OCI-LY3 (cell line): Measurements from ENCODE around the gene STIM2.

ENCODE experiments used
- EZH2phosphoT487 ChIP-seq: fragments of 200-600 bp; shearing (Covaris generic); IDR thresholded peaks from 2 replicates; pipeline ENCODE4 v1.6.1; 2018; ENCODE audit warnings: antibody characterized with exemption, mixed run types, low read depth
- TF ChIP-seq, protein P1 (sequence below): fragments of 200-600, 300-600 bp; sonication (generic); IDR thresholded peaks from 2 replicates; pipeline ENCODE4 v1.5.1; 2014; ENCODE audit warnings: antibody characterized with exemption, low read length, low read depth

DNA sequence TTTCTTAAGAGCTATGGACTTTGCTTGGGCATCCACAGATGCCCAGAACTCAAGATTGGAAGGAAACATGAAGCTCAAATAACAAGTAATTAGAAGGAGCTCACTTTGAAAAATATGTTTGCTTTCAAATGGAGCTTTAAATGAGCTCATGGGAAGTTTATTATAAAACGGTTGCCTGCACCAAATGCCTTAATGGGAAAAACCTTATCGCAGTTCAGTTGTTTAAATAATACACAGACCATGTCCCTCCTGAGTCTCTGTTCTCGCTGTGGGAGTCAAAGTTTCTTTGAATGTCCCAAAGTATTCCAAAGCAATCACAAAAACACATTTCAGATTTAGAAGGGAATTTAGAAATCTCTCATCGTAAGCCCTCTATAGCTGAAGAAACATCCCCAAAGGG lies 31.6 kb upstream of the STIM2 start:
- TF ChIP-seq, protein P1, sequence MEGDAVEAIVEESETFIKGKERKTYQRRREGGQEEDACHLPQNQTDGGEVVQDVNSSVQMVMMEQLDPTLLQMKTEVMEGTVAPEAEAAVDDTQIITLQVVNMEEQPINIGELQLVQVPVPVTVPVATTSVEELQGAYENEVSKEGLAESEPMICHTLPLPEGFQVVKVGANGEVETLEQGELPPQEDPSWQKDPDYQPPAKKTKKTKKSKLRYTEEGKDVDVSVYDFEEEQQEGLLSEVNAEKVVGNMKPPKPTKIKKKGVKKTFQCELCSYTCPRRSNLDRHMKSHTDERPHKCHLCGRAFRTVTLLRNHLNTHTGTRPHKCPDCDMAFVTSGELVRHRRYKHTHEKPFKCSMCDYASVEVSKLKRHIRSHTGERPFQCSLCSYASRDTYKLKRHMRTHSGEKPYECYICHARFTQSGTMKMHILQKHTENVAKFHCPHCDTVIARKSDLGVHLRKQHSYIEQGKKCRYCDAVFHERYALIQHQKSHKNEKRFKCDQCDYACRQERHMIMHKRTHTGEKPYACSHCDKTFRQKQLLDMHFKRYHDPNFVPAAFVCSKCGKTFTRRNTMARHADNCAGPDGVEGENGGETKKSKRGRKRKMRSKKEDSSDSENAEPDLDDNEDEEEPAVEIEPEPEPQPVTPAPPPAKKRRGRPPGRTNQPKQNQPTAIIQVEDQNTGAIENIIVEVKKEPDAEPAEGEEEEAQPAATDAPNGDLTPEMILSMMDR = no peak
- TF ChIP-seq EZH2phosphoT487 = no peak
